Liver (tissue), 3 donors: Measurements from ENCODE around the gene SRSF9.

ENCODE experiments used
- ATF3 ChIP-seq: IDR thresholded peaks from 2 replicates; pipeline ENCODE4 v1.6.1; 2016; ENCODE audit warnings: antibody characterized with exemption
- CTCF ChIP-seq: fragments of 150-350 bp; IDR thresholded peaks from 2 replicates; pipeline ENCODE4 v1.5.1; 2017; ENCODE audit warnings: improper control_type of control experiment, low read depth, low read length; ENCODE audit not compliant: missing input control
- FOXA1 ChIP-seq: IDR thresholded peaks from 2 replicates; pipeline ENCODE4 v1.6.1; 2016; ENCODE audit warnings: antibody characterized with exemption
- GABPA ChIP-seq, 2 donors: IDR thresholded peaks in 1 of 2; conservative IDR thresholded peaks in 1 of 2; 2 replicates each; pipeline ENCODE4 v1.6.1; 2016; ENCODE audit warnings: antibody characterized with exemption in 2 of 2, mild to moderate bottlenecking in 1 of 2, moderate library complexity in 1 of 2
- HNF4G ChIP-seq: IDR thresholded peaks from 2 replicates; pipeline ENCODE4 v1.6.1; 2016; ENCODE audit warnings: antibody characterized with exemption
- JUND ChIP-seq, 2 donors: IDR thresholded peaks; 2 replicates each; pipeline ENCODE4 v1.6.1; 2016; ENCODE audit warnings: antibody characterized with exemption in 2 of 2
- MAX ChIP-seq: IDR thresholded peaks from 2 replicates; pipeline ENCODE4 v1.6.1; 2016; ENCODE audit warnings: antibody characterized with exemption
- RAD21 ChIP-seq, 2 donors: IDR thresholded peaks; 2 replicates each; pipeline ENCODE4 v1.6.1; 2016; ENCODE audit warnings: antibody characterized with exemption in 2 of 2, mild to moderate bottlenecking in 2 of 2
- REST ChIP-seq: IDR thresholded peaks from 2 replicates; pipeline ENCODE4 v1.6.1; 2016; ENCODE audit warnings: antibody characterized with exemption, mild to moderate bottlenecking
- SP1 ChIP-seq: IDR thresholded peaks from 2 replicates; pipeline ENCODE4 v1.6.1; 2018; ENCODE audit warnings: antibody characterized with exemption, mild to moderate bottlenecking
- TAF1 ChIP-seq: conservative IDR thresholded peaks from 2 replicates; pipeline ENCODE4 v1.6.1; 2016; ENCODE audit warnings: antibody characterized with exemption, mild to moderate bottlenecking
- YY1 ChIP-seq: IDR thresholded peaks from 2 replicates; pipeline ENCODE4 v1.6.1; 2016; ENCODE audit warnings: antibody characterized with exemption, mild to moderate bottlenecking
- ZBTB33 ChIP-seq: IDR thresholded peaks from 2 replicates; pipeline ENCODE4 v1.6.1; 2016; ENCODE audit warnings: antibody characterized with exemption
- donor health status: healthy.
- donor health status: healthy.

GRCh38 chr12:120460157-120460556 is 9.4 kb downstream of the SRSF9 start:
- TF ChIP-seq CTCF (no peak), RAD21 (IDR thresholded peaks at IDR 0.05) (no peak), GABPA (IDR thresholded peaks at IDR 0.05 in 1 of 2, conservative IDR thresholded peaks at IDR 0.05 in 1 of 2) (no peak), TAF1 (no peak), FOXA1 (no peak), ATF3 (no peak), MAX (no peak), JUND (IDR thresholded peaks at IDR 0.05) (no peak), SP1 (no peak), YY1 (no peak), HNF4G (no peak), ZBTB33 (no peak), REST (no peak)
